Tibial nerve (tissue), 4 donors: ENCODE measurements around the gene SBK3.

ENCODE experiments used
- EP300 ChIP-seq, 2 donors: sonication (generic); formaldehyde crosslinking; IDR thresholded peaks; one replicate each; pipeline ENCODE4 v1.6.1; 2017; ENCODE audit warnings: antibody characterized with exemption in 2 of 2, mild to moderate bottlenecking in 1 of 2
- POLR2A ChIP-seq, 2 donors: fragments of 450-650 bp; IDR thresholded peaks; one replicate each; pipeline ENCODE4 v1.6.1; 2017; ENCODE audit warnings: antibody characterized with exemption in 2 of 2, mild to moderate bottlenecking in 2 of 2, moderate library complexity in 2 of 2
- TF ChIP-seq, protein P1 (sequence below), 5 experiments: fragments of 200-600 bp in 3 of 5; fragments of 450-650 bp in 2 of 5; sonication (generic) in 3 of 5; IDR thresholded peaks; one replicate each; pipeline ENCODE4 v1.5.1; 2016 to 2019; ENCODE audit warnings: antibody characterized with exemption in 5 of 5, mild to moderate bottlenecking in 3 of 5, moderate library complexity in 2 of 5

- TF ChIP-seq, protein P1, sequence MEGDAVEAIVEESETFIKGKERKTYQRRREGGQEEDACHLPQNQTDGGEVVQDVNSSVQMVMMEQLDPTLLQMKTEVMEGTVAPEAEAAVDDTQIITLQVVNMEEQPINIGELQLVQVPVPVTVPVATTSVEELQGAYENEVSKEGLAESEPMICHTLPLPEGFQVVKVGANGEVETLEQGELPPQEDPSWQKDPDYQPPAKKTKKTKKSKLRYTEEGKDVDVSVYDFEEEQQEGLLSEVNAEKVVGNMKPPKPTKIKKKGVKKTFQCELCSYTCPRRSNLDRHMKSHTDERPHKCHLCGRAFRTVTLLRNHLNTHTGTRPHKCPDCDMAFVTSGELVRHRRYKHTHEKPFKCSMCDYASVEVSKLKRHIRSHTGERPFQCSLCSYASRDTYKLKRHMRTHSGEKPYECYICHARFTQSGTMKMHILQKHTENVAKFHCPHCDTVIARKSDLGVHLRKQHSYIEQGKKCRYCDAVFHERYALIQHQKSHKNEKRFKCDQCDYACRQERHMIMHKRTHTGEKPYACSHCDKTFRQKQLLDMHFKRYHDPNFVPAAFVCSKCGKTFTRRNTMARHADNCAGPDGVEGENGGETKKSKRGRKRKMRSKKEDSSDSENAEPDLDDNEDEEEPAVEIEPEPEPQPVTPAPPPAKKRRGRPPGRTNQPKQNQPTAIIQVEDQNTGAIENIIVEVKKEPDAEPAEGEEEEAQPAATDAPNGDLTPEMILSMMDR (IDR thresholded peaks at IDR 0.05), result no peak
- TF ChIP-seq POLR2A (IDR thresholded peaks at IDR 0.05) (no peak), EP300 (IDR thresholded peaks at IDR 0.05) (no peak)
These were observed 668 bp upstream of the SBK3 start for GRCh38 chr19:55546011-55546410.
